SU-DHL-6 (cell line): ENCODE data around the gene RAB44.

Source experiments
- EZH2phosphoT487 ChIP-seq: fragments of 200-600 bp; sonication (generic), shearing (Covaris generic); conservative IDR thresholded peaks from 2 replicates; pipeline ENCODE4 v1.6.1; 2018; ENCODE audit warnings: mild to moderate bottlenecking, antibody characterized with exemption, low read length, moderate library complexity, mixed read lengths
- TF ChIP-seq, protein P1 (sequence below): fragments of 200-600 bp; sonication (generic); IDR thresholded peaks from one replicate; pipeline ENCODE4 v1.5.1; 2017; ENCODE audit warnings: antibody characterized with exemption, mild to moderate bottlenecking, low read length, moderate library complexity; ENCODE audit not compliant: insufficient read depth, poor library complexity, severe bottlenecking

DNA sequence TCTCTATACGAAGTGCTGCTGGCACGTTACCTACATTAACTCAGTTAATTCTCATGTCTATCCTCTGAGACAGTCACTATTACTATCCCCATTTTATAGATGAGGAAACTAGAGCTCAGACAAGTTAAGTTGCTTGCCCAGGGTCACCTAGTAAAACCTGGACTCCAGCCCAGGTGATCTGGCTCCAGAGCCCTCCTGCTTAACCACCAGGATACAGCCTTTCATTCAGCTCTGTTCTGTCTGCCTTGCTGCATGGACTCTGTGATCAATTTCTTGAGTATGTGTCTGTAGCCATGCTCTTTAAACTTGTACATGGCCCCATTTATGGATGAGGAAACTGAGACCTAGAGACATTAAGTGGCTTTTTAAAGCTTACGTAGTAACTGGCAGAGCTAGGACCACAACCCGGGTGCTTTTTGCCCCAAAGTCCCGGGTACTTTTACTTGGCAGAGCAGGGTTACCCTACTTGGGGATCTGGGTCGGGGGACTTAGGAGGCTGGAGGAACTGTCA, 14.4 kb upstream of the RAB44 start:
- TF ChIP-seq, protein P1, sequence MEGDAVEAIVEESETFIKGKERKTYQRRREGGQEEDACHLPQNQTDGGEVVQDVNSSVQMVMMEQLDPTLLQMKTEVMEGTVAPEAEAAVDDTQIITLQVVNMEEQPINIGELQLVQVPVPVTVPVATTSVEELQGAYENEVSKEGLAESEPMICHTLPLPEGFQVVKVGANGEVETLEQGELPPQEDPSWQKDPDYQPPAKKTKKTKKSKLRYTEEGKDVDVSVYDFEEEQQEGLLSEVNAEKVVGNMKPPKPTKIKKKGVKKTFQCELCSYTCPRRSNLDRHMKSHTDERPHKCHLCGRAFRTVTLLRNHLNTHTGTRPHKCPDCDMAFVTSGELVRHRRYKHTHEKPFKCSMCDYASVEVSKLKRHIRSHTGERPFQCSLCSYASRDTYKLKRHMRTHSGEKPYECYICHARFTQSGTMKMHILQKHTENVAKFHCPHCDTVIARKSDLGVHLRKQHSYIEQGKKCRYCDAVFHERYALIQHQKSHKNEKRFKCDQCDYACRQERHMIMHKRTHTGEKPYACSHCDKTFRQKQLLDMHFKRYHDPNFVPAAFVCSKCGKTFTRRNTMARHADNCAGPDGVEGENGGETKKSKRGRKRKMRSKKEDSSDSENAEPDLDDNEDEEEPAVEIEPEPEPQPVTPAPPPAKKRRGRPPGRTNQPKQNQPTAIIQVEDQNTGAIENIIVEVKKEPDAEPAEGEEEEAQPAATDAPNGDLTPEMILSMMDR = no peak
- TF ChIP-seq EZH2phosphoT487 = 0 out of 2 replicates have a peak, but pooled peaks have one; percentile 15
